HG02763 (cell line): ENCODE measurements around the gene SPAG16.

Experiments
- ATAC-seq: cut with Tn5 transposase; IDR thresholded peaks from one replicate; pipeline ENCODE4 v1.9.1; 2021; ENCODE audit warnings: mild to moderate bottlenecking, moderate library complexity; ENCODE audit not compliant: unreplicated experiment

The SPAG16 gene

GRCh38 chr2:214328941-214329340 lies 1044.7 kb downstream of the SPAG16 start:
- no peak for ATAC-seq

DNA sequence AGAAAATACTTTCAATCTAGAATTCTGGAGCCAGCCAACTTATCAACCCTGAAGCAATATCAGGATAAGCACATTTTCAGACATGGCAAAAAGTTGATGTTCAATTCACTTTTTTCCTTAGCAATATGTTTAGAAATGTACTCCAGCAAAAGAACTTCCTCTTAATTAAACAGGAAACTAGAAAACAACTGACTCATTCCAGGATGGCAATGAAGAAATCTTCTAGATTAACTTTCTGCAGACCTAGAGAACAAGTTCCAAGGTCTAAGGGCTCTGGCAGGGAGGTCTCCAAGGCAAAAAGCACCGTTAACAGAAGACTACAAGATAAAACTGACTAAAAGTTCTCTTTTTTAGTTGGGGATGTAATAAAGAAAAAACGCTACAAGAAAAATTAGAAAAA lies 1057.4 kb downstream of the SPAG16 start:
- no peak for ATAC-seq

- ATAC-seq, result no peak
These were observed 1074.2 kb downstream of the SPAG16 start for GRCh38 chr2:214358506-214358905.

- ATAC-seq, result no peak
These were observed 1076.9 kb downstream of the SPAG16 start for GRCh38 chr2:214361116-214361515.

DNA sequence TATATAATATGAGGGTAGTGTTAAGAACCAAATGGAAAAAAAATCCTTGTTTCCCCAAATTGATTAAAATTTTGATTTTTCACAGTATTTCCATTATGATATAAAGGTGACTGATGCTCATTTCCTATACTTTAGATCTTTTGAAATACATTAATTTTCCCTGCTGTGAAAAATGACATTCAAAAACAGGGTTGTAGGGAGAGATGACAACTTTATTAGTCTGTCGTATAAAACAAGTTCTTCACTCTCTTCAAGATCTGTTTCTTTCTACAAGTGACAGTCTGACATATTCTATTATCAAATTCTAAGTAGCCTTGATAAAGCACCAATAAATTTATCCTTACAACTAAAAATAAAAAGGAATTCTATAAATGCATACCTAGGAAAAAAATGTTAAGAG lies 1081.3 kb downstream of the SPAG16 start:
- no peak for ATAC-seq

- no peak for ATAC-seq
These were observed 1082.9 kb downstream of the SPAG16 start for GRCh38 chr2:214367171-214367570.

- ATAC-seq, result no peak
These were observed 1092.5 kb downstream of the SPAG16 start for GRCh38 chr2:214376618-214377285.

GRCh38 chr2:214377286-214377624 lies 1093.0 kb downstream of the SPAG16 start:
- ATAC-seq, result no peak

- ATAC-seq, result no peak
These were observed 1094.3 kb downstream of the SPAG16 start for GRCh38 chr2:214378455-214379103.

DNA sequence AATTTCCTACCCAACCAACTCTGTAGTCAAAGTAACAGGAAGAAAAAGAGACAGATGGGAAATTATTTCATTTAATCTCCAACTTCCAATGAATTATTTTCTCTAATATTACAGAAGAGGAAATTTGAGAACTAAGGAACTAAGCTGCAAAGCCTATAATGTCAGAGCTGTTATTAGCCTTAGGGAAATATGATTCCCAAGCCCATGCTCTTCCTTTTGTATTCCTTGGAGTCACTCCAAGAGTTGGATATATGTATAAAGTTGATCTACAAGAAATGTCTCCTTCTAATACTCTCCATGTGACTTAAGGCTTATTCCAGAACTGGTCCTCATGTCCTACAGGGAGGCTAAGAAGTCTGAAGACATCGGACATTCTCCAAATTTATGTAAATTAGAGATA lies 1095.0 kb downstream of the SPAG16 start:
- no peak for ATAC-seq

DNA sequence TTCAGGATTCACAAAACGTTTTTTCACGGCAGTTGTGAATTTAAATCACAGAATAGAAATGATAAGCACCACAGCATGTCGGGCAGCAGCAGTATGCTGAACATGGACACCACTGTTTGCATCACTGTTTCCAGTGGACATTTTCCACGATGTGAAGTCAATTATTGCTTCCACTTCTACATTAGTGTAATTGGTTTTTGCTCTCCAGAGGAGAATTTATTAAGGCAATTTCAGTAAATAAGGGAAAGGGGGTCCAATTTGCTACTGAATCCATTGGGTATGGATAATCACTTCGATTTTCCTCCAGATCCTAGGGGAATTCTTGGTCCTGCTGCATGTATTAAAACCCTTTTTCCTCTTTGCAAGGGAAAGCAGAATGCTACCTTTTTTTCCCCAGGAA lies 1096.4 kb downstream of the SPAG16 start:
- no peak for ATAC-seq

DNA sequence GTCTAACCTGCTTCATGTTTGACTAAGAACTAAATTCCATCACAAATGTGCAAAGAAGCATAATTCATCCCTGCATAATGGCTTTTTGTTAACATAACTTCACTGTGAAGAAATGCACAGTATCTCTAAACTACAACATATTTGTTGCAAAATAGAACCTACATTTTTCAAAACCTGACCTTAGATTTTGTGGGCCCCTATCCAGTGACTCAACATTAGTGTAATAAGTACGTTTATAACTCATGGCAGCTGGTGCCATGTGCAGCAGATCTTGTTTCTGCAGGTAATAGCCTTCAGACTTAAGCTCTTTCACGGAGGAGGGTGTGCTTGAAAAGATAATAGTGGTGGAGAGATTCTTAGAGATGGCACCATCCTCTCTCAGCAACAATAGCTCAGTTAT lies 1098.0 kb downstream of the SPAG16 start:
- ATAC-seq, result no peak

DNA sequence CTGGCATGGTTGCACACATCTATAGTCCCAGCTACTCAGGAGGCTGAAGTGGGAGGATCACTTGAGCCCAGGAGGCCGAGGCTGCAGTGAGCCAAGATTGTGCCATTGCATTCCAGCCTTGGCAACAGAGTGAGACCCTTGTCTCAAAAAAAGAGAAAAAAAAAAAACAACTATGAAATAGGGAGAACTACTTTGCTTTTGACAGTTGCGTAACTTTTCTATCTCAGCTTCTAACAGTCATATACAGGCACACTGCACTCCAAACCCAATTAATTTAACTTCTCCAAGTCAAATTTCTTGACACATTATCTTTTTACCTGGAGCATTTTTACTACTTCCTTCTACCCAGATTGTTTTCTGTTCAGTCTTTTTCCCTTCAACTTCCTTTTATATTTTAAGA lies 1102.5 kb downstream of the SPAG16 start:
- no peak for ATAC-seq

GRCh38 chr2:214389334-214389733 lies 1105.1 kb downstream of the SPAG16 start:
- ATAC-seq, result no peak

- no peak for ATAC-seq
These were observed 1109.5 kb downstream of the SPAG16 start for GRCh38 chr2:214393796-214394195.

DNA sequence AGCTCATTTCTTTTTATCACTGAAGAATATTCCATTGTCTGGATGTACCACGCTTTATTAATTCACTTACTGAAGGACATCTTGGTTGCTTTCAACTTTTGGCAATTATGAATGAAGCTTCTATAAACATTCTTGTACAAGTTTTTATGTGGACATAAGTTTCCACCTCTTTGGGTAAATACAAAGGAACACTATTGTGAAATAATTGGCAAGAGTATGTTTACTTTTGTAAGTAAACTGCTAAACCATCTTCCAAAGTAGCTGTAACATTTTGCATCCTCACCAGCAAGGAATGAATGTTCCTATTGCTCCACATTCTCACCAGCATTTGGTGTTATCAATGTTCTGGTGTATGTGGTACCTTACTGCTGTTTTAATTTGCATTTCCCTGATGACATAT lies 1110.8 kb downstream of the SPAG16 start:
- no peak for ATAC-seq

- ATAC-seq, result no peak
These were observed 1117.3 kb downstream of the SPAG16 start for GRCh38 chr2:214401580-214401979.

DNA sequence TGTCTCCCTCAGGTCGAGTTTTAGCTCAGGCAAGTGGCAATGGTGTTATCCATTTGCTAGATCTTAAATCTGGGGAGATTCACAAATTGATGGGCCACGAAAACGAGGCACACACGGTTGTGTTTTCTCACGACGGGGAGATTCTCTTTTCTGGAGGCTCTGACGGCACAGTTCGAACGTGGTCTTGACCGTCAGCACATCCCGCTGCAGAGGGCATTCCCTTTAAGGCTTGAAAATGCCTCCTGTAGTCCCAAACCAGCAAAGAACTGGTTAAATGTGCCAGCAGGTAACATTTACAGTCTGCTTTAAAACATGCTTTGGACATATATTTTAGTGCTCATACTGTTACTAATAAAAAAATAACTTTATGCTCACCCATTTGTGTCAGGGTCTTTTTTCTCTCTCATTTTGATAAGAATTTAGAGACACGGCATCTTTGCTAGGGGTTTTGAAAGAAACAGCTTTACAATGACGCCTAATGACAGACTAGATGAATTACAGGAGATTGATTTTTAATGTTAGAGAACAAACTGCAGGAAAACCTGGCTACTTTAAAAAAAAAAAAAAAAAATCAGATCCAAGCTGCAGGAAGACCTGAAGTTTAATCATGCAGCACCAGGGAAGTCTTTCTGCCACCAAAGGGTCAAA lies 1126.0 kb downstream of the SPAG16 start:
- no peak for ATAC-seq

DNA sequence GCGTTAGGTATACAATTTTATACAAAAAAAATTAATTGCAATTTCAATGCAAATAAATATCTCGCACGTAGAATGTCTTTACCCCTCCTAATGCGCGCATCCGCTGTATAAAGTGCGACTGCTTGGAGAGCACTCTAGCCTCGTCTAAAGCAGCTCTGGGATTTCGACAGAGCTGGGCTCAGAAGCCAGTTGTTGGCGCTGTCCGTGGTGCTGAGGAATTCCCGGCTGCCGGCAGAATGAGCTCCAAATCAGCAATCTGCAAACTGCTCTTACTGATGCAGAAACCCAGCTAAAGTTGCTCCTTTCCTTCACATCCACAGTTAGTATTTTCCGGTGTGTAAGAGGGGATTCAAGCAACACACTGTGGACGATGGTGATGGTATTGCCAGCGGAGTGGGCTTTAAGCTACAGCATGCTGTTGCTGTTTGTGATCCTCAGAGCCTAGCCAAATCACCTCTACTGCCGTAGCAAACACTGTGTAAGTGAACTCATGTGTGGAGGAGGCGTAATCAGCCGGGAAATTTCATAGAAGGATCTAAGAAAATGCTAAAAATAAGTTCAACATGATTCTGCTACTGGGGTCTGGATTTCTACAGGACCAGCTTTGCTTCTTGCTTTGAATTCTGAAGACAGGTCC lies 1126.8 kb downstream of the SPAG16 start, which contains the start of gene VWC2L:
Gene VWC2L, plus strand, starts transcription at position 137 of the 637 bp plus-strand sequence. CDS start 3,140 bp downstream, outside the sequence.
- no peak for ATAC-seq

DNA sequence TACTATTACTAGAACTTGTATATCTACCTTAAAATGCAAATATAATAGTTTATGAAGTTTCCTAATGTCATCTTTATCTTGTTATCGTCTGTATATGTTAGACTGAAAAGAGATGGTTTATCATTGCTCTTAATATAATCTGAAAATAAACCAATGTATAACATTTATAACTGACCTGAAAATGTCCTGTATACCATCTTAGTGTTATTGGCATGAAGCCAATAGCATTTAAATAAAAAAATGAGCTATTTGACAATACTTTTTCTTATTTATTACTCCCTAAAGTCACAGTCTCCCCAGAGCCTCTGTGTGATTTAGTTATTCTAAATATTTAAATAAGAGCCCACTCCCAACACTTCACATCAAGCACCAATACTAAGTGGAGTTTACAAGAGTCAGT lies 1128.4 kb downstream of the SPAG16 start:
- no peak for ATAC-seq

- ATAC-seq, result no peak
These were observed 1152.2 kb downstream of the SPAG16 start for GRCh38 chr2:214436470-214436869.
